Measurements from ENCODE around the gene TICRR.

DNA sequence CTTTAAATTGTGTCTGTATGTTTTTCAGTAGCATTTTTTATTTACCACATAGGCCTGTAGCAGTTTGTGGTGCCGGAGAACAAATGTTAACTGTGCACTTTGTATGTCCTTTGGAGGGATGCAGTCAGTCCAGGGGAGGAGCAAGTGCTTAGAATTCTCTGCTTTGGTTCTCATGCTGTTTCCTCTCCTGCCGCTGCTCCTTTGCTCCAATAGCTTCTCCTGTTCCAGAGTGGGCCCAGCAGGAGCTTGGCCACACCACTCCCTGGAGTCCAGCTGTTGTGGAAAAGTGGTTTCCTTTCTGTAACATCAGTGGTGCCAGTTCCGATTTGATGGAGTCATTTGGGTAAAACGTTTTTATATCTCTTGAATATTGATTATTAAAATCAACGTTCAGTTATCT is 16.6 kb downstream of the TICRR start:
- TF ChIP-seq, protein P1, sequence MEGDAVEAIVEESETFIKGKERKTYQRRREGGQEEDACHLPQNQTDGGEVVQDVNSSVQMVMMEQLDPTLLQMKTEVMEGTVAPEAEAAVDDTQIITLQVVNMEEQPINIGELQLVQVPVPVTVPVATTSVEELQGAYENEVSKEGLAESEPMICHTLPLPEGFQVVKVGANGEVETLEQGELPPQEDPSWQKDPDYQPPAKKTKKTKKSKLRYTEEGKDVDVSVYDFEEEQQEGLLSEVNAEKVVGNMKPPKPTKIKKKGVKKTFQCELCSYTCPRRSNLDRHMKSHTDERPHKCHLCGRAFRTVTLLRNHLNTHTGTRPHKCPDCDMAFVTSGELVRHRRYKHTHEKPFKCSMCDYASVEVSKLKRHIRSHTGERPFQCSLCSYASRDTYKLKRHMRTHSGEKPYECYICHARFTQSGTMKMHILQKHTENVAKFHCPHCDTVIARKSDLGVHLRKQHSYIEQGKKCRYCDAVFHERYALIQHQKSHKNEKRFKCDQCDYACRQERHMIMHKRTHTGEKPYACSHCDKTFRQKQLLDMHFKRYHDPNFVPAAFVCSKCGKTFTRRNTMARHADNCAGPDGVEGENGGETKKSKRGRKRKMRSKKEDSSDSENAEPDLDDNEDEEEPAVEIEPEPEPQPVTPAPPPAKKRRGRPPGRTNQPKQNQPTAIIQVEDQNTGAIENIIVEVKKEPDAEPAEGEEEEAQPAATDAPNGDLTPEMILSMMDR (IDR thresholded peaks at IDR 0.05) = no peak
- TF ChIP-seq ZFX (IDR thresholded peaks at IDR 0.05; ENCODE audit: borderline replicate concordance) = no peak

Measured in 22Rv1 (cell line).